Neutrophil (primary cell): Measurements from ENCODE around the gene TMEM168.

ENCODE experiments used
- H3K27ac ChIP-seq: fragments of 200-600 bp; sonication (generic); 2 replicates; pipeline ENCODE4 v1.5.1; 2016; ENCODE audit warnings: mild to moderate bottlenecking, moderate library complexity
- H3K27me3 ChIP-seq: fragments of 200-600 bp; sonication (generic); 2 replicates; pipeline ENCODE4 v1.6.0; 2016; ENCODE audit warnings: mild to moderate bottlenecking
- H3K36me3 ChIP-seq: fragments of 200-600 bp; sonication (generic); 2 replicates; pipeline ENCODE4 v1.5.1; 2017
- H3K4me1 ChIP-seq, 2 experiments: fragments of 200-600 bp in 1 of 2; sonication (generic) in 1 of 2; 1 replicate in 1 of 2; 2 replicates in 1 of 2; pipeline versions ENCODE4 v1.5.1 to v1.6.1; 2013 to 2016; ENCODE audit warnings: low read depth in 1 of 2, low read length in 1 of 2, mild to moderate bottlenecking in 1 of 2, moderate library complexity in 1 of 2; ENCODE audit not compliant: control insufficient read depth in 1 of 2, insufficient read depth in 1 of 2
- H3K4me3 ChIP-seq, 2 experiments: fragments of 200-600 bp in 1 of 2; sonication (generic) in 1 of 2; 1 replicate in 1 of 2; 2 replicates in 1 of 2; pipeline ENCODE4 v1.5.1; 2013 to 2016; ENCODE audit warnings: low read depth in 1 of 2, low read length in 1 of 2, mild to moderate bottlenecking in 1 of 2, moderate library complexity in 1 of 2
- H3K9me3 ChIP-seq: fragments of 200-600 bp; sonication (generic); 2 replicates; pipeline ENCODE4 v1.5.1; 2016
- TF ChIP-seq, protein P1 (sequence below): fragments of 200-600 bp; sonication (generic); IDR thresholded peaks from 2 replicates; pipeline ENCODE4 v1.5.1; 2016; ENCODE audit warnings: antibody characterized with exemption

Gene TMEM168

DNA sequence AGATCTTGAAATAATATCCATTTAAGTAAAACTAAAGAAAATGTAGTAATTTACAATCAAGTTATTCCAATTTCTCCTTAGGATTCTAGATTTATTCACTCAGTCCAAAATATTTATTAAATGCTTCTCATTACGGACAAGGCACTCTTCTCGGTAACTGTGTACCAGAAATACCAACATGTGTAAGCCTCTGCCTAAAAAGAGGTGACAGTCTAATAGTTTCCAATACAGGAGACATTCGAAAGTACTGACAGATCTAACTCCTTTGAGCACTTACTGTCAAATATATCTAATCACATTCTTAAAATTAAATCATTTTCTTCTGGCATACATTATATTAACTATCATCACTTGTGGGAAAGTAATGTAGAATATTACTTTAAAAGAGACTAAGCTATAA lies 26.9 kb downstream of the TMEM168 start:
- TF ChIP-seq, protein P1, sequence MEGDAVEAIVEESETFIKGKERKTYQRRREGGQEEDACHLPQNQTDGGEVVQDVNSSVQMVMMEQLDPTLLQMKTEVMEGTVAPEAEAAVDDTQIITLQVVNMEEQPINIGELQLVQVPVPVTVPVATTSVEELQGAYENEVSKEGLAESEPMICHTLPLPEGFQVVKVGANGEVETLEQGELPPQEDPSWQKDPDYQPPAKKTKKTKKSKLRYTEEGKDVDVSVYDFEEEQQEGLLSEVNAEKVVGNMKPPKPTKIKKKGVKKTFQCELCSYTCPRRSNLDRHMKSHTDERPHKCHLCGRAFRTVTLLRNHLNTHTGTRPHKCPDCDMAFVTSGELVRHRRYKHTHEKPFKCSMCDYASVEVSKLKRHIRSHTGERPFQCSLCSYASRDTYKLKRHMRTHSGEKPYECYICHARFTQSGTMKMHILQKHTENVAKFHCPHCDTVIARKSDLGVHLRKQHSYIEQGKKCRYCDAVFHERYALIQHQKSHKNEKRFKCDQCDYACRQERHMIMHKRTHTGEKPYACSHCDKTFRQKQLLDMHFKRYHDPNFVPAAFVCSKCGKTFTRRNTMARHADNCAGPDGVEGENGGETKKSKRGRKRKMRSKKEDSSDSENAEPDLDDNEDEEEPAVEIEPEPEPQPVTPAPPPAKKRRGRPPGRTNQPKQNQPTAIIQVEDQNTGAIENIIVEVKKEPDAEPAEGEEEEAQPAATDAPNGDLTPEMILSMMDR: no peak
- H3K27ac ChIP-seq: no peak overlapping the region
- H3K36me3 ChIP-seq: peaks cover 5% of the 10 kb centered on the region
- no peaks in the 10 kb centered on the region for H3K4me1 ChIP-seq
- no peaks in the 10 kb centered on the region for H3K9me3 ChIP-seq
- no peaks in the 10 kb centered on the region for H3K27me3 ChIP-seq
- no peak overlapping the region for H3K4me3 ChIP-seq

DNA sequence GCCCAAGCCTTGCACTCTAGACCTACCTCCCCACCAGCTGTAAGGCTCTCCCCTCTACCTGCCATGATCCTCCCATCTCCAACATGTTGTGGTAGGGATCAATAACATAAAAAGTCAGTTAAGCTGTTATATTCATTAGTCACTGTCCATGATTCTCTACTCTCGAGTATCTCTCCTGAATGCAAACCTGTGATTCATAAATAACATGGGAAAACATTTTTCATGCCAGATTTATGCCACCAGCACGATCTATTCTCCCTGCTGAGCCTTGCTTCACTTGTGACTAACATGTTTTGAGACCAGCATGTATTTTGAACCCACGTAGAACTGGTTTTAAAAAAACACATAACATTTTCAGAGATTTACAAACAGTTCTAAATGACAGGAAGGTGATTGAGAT lies 30.3 kb downstream of the TMEM168 start:
- Histone ChIP-seq H3K9me3 (no peaks in the 10 kb centered on the region), H3K27ac (no peak overlapping the region), H3K4me3 (no peak overlapping the region), H3K4me1 (no peaks in the 10 kb centered on the region), H3K36me3 (no peaks in the 10 kb centered on the region), H3K27me3 (no peaks in the 10 kb centered on the region)
- TF ChIP-seq, protein P1: no peak

DNA sequence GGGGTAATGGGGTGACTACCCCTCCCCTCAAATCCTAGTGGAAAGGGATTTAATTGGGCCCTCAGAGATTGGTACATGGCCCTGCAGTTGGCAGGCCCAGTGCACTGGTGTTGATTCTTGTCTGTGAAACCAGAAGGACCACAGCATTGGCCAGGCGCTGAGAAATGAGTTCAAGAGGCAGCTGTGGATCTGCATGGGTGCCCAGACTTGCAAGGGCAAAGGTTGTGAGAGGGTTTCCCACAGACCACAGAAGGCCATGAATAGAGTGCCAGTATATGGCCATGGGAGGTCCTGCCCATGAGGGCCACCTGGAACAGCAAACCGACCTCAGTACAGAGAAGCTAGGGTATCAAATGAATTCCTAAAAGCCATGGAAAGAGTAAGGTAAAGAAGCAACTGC lies 32.9 kb downstream of the TMEM168 start:
- Histone ChIP-seq H3K27me3 (no peaks in the 10 kb centered on the region), H3K36me3 (no peaks in the 10 kb centered on the region), H3K27ac (no peak overlapping the region), H3K4me1 (no peaks in the 10 kb centered on the region), H3K9me3 (no peaks in the 10 kb centered on the region), H3K4me3 (no peak overlapping the region)
- TF ChIP-seq, protein P1: no peak

DNA sequence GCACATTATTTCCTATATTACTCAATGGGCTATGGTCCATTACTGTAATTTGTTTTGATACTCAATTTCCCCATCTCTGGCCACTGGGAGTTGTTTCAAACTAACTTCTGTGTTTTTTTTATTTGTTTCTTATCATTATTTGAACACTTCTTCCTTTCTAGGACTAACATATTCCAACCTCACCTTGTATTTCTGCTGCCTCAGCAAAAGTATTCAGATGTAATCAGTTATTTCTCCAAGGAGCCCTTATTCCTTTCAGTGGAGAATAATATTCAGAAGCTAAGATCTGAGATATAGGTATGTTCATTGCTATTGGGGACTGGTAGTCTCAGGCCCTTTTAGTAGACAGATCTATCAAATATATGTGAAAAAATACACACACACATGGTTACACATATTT lies 36.9 kb downstream of the TMEM168 start:
- Histone ChIP-seq H3K27me3 (no peaks in the 10 kb centered on the region), H3K36me3 (no peaks in the 10 kb centered on the region), H3K4me1 (no peaks in the 10 kb centered on the region), H3K9me3 (no peaks in the 10 kb centered on the region), H3K27ac (no peak overlapping the region), H3K4me3 (no peak overlapping the region)
- TF ChIP-seq, protein P1: no peak

DNA sequence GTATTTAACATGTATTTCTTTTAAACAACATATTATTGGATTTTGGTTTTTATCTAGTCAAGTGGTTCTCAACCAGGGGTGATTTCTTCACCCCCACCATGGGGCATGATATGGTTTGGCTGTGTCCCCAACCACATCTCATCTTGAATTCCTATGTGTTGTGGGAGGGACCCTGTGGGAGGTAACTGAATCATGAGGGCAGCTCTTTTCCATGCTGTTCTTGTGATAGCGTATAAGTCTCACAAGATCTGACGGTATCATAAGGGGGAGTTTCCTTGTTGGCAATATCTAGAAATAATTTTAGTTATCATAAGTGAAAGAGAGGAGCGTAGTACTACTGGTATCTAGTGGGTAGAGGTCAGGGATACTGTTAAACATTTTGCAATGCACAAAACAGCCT lies 37.6 kb downstream of the TMEM168 start:
- Histone ChIP-seq H3K4me1 (no peaks in the 10 kb centered on the region), H3K4me3 (no peak overlapping the region), H3K36me3 (no peaks in the 10 kb centered on the region), H3K9me3 (no peaks in the 10 kb centered on the region), H3K27me3 (no peaks in the 10 kb centered on the region), H3K27ac (no peak overlapping the region)
- TF ChIP-seq, protein P1: no peak

DNA sequence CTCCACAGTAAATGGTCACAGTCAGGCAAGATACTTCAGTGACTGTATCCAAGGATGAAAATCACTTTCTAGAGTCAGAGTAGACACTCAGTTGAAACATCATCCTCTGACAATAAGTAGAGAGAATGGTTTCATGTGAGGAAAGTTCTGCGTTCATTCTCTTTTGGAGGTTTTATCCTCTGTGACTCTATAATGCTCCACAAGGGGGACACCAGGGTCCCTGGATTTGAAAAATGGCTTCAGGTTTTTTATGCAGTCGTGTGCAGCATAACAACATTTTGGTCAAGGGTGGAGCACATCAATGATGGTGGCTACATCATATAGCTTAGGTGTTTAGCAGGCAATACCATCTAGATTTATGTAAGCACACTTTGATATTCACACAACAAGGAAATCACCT lies 40.4 kb downstream of the TMEM168 start:
- H3K9me3 ChIP-seq: no peaks in the 10 kb centered on the region
- H3K27me3 ChIP-seq: no peaks in the 10 kb centered on the region
- H3K4me3 ChIP-seq: no peak overlapping the region
- H3K4me1 ChIP-seq: no peaks in the 10 kb centered on the region
- no peak overlapping the region for H3K27ac ChIP-seq
- TF ChIP-seq, protein P1: no peak
- no peaks in the 10 kb centered on the region for H3K36me3 ChIP-seq
